Stimulated activated CD8-positive, alpha-beta memory T cell treated with anti-CD3 and anti-CD28 coated beads, Interleukin-15, amount 100 ng/mL, for 4 hours (primary cell): Measurements from ENCODE around the gene RUNDC3A.

ENCODE experiments used
- DNase-seq, 2 donors: peaks; one replicate each; pipeline ENCODE4 v3.0.0-alpha.2; 2020; ENCODE audit warnings: low read depth in 2 of 2

The RUNDC3A gene

GRCh38 chr17:44283344-44284023 lies 24.9 kb upstream of the RUNDC3A start:
- no peak for DNase-seq

GRCh38 chr17:44284024-44284400 lies 24.4 kb upstream of the RUNDC3A start:
- DNase-seq = no peak

- no peak for DNase-seq
Measured at GRCh38 chr17:44287651-44288050, 20.8 kb upstream of the RUNDC3A start.

GRCh38 chr17:44293509-44294226 lies 14.7 kb upstream of the RUNDC3A start:
- no peak for DNase-seq

GRCh38 chr17:44297975-44298374 lies 10.4 kb upstream of the RUNDC3A start:
- no peak for DNase-seq

- DNase-seq = no peak
Measured at GRCh38 chr17:44304651-44305050, 3.8 kb upstream of the RUNDC3A start.

- no peak for DNase-seq
Measured at GRCh38 chr17:44307387-44308186, 814 bp upstream of the RUNDC3A start.

- DNase-seq = no peak
Measured at GRCh38 chr17:44308865-44309264, 464 bp downstream of the RUNDC3A start.

- no peak for DNase-seq
Measured at GRCh38 chr17:44309472-44309871, 1.1 kb downstream of the RUNDC3A start.

- no peak for DNase-seq
Measured at GRCh38 chr17:44310188-44310587, 1.8 kb downstream of the RUNDC3A start.

- no peak for DNase-seq
Measured at GRCh38 chr17:44310609-44311376, 2.4 kb downstream of the RUNDC3A start.

- DNase-seq = no peak
Measured at GRCh38 chr17:44311562-44312181, 3.3 kb downstream of the RUNDC3A start.

GRCh38 chr17:44312396-44313104 lies 4.1 kb downstream of the RUNDC3A start:
- DNase-seq = no peak

- no peak for DNase-seq
Measured at GRCh38 chr17:44314031-44314430, 5.6 kb downstream of the RUNDC3A start.

- DNase-seq = no peak
Measured at GRCh38 chr17:44314524-44314868, 6.1 kb downstream of the RUNDC3A start.

- DNase-seq = no peak
Measured at GRCh38 chr17:44314869-44315661, 6.7 kb downstream of the RUNDC3A start.

GRCh38 chr17:44315760-44316731 lies 7.6 kb downstream of the RUNDC3A start:
- DNase-seq = no peak

GRCh38 chr17:44317545-44317944 lies 9.1 kb downstream of the RUNDC3A start:
- no peak for DNase-seq
